T-helper 2 cell treated with Interferon-gamma antibody and Interleukin-4, amounts not matched to agents 100 ng/mL and 5 ng/mL, for 36 hours (primary cell): ENCODE data around the gene MAMDC2. TPM values are rescaled to one million over a fixed set of nuclear protein-coding genes. Genes with fewer than 3 reads are reported as not detected.

Experiments used
- intact Hi-C: fragments of 100-400 bp; cut with micrococcal nuclease; formaldehyde crosslinking; loops from one replicate; pipeline ENCODE4 v1.15.1; 2023
- total RNA-seq: library from RNA; stranded (reverse); gene quantifications from 2 replicates; pipeline ENCODE4 v1.2.3, GENCODE V29; 2022

Gene MAMDC2
- total RNA-seq, 1 donor from 2014 or later: not detected

GRCh38 chr9:70101265-70101664 lies 57.6 kb downstream of the MAMDC2 start:
- intact Hi-C loops: no loop called here

DNA sequence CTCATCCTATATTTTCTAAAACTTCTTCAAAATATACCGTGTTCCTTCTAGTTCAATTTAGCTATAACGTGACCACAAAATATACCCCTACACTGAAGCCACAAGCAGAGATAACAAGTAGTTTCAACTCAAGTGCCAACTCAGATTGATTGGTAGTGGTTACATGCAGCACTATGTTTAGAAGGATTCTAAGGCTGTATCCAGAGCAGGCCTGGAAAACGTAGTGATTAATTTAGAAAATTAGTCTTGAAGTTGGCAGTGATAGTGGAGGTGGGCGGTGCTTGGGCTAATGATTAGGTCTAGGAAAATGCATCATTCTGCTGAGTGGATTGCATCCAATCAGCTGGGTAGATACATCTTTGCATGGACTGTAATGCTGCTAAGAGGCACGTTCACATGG lies 61.5 kb downstream of the MAMDC2 start:
- intact Hi-C loops: no loop called here

DNA sequence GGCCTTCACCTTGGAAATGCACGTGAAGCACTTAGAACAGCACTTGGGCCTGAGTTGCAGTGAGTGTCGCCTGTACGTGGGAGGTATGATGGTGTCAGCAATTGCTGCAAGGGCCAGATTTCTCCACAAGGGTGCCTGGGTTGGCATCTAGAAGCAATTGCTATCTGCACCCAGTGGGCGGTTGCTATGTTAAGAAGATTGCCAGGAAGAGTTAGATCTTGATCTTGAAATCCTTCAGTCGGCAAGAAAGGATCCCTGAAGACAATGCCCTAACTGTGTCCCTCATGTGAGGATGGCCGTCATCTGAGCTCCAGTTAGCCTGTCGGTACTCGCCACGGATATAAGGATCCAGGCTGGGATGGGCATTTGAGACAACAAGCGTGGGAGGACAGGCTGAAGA lies 62.9 kb downstream of the MAMDC2 start:
- intact Hi-C loops: no loop called here

DNA sequence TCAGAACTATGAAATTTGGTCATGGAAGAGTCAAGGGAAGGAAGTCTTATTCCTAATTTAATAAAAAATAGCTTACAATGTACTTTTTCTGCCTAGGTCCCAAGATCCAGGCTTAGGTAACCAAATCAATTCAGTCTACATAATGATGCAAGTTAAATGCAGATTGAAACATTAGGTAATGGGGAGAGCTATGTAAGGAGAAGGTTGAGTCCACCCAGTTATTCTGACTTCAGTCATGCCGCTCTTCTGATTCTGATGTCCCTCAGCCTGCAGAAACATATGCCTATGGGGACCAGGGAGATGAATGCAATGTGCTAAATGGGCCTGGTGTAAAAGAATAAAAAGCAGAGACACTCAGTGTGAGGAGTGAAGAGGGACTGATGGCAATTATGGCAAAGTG lies 63.9 kb downstream of the MAMDC2 start:
- intact Hi-C loops: no loop called here

GRCh38 chr9:70108181-70108580 lies 64.5 kb downstream of the MAMDC2 start:
- intact Hi-C loops: no loop called here

- intact Hi-C loops: loop anchor here (1.0 to 10.0 kb wide), 3 partner anchors 138 to 688 kb away; no protein-coding TSS in a partner anchor
These were observed 66.8 kb downstream of the MAMDC2 start for GRCh38 chr9:70110194-70111041.

GRCh38 chr9:70111042-70111602 lies 67.5 kb downstream of the MAMDC2 start:
- intact Hi-C loops: loop anchor here (1.0 to 10.0 kb wide), 3 partner anchors 139 to 688 kb away; no protein-coding TSS in a partner anchor

DNA sequence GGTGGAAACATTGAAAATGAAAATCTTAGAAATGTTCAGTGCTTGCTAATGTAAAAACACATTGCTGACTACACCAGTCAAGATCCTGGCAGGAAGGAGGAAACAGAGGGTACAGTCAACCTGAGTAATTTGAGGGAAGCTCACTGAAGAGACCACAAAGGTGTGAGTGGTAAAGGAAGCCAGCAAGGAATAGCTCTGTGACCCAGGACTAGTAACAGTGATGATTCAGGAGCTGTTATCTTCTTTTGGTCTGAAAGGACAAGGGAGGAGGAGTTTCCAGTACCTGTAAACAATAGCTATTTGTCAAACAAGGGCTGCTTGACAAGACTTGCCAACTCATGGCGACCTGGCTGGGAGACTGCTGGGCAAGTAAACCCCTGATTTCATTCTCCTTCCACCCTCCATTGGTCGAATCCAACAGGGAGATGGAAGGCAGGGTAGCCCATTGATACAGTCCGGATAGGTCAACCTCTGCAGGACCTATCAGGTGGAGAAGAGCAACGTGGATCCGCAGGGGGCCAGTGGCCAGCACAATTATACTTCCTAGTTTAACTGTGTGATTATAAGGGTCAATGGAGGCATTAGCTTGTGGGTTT lies 68.1 kb downstream of the MAMDC2 start:
- intact Hi-C loops: loop anchor here (1.0 to 10.0 kb wide), 3 partner anchors 139 to 689 kb away; no protein-coding TSS in a partner anchor

DNA sequence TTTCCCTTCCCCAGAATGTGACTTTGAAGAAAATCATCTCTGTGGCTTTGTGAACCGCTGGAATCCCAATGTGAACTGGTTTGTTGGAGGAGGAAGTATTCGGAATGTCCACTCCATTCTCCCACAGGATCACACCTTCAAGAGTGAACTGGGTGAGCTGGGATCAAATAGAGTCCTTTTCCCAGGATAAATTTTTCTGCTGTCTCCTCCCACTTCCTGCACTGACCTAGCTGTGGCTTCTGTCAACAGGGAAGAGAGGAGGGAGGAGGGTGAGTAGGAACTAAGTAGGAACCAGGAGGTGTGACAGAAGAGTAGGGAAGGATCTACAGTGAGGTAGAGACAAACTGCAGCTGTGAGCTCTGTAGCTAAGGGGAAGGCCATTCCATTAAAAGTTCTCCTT lies 69.3 kb downstream of the MAMDC2 start:
- intact Hi-C loops: loop anchor here (10.0 kb wide), 1 partner anchor 492 kb away; no protein-coding TSS in a partner anchor

DNA sequence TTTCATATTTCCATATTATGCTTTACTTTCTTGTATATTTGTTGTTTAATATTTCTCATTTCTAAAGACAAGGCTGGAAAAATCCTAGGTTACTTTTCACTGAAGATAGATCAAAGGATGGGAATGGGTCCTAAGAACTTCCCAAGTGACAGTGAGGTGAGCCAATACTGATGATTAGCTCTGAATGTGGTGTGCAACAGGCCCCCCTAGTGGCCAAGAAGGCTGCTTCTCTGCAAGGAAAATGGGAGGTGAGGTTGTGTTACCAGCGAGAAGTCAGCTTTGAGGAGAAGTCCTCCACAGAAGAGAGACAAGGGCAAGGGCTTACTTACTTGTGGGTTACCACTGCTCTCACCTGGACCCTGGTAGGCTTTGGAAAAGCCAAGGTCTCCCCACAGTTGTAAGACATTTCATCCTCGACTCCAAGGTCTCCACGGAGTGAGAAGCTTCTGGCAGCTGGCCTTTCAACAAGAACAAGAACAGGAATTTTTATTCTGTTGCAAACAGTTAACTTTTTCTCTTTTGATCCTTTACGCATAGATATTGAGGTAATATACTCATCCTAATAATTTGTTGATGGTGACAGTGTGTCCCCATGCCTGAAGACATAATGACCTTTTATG lies 69.9 kb downstream of the MAMDC2 start:
- intact Hi-C loops: loop anchor here (10.0 kb wide), 1 partner anchor 491 kb away; no protein-coding TSS in a partner anchor

DNA sequence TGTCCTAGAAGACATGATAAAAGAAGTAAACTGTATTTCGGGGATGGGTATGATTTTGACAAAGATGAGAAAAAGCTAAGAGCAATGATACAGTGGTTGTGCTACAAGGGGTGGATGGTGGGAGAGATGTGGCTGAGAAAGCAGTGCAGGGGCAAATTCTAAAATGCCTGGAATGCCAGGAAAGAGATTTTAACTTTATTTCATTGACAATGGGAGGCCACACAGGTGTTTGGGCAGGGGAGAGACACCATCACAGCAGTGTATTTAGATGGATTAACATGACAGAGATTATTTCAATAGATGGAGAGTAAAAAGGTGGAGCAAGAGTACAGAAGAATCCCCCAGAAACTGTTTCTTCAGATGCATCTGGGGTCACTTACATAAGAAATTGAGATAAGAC lies 71.2 kb downstream of the MAMDC2 start:
- intact Hi-C loops: loop anchor here (10.0 kb wide), 1 partner anchor 490 kb away; no protein-coding TSS in a partner anchor

GRCh38 chr9:70117835-70118319 lies 74.2 kb downstream of the MAMDC2 start:
- intact Hi-C loops: loop anchor here (10.0 kb wide), 1 partner anchor 487 kb away; no protein-coding TSS in a partner anchor

GRCh38 chr9:70119786-70120185 lies 76.1 kb downstream of the MAMDC2 start:
- intact Hi-C loops: loop anchor here (10.0 kb wide), 1 partner anchor 485 kb away; no protein-coding TSS in a partner anchor

DNA sequence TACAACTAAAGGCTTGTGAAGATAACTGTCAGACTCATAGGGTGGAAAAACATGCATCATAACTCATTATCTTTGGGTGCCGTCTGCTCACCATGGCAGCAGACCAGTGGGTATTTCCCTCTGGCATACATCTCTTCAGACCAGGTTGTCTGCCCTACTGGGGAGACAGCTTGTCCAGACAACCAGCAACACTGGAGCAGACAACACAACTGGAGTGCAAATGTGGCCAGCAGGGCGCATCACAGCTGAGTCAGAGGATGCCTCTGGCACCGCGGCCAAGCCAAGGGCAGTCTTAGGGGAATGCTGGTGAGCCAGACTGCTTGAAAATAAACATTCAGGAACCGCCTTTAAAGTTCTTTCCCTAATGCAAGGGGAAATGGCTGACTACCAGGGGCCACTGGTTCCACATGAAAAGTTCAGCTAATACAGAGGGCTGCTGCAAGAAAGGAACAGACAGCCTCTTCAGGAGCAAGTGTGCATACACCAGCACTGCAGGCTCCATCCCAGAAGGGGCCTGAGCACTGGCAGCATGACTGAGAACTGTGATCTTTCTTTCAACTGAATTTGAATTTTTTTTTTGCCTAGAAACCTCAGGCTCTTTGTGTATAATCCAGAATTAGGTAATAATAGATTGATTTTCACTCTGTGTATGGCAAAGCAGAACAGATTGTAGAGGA lies 77.3 kb downstream of the MAMDC2 start:
- intact Hi-C loops: no loop called here

- intact Hi-C loops: no loop called here
These were observed 78.3 kb downstream of the MAMDC2 start for GRCh38 chr9:70121818-70122436.

- intact Hi-C loops: no loop called here
These were observed 80.0 kb downstream of the MAMDC2 start for GRCh38 chr9:70123695-70124094.

DNA sequence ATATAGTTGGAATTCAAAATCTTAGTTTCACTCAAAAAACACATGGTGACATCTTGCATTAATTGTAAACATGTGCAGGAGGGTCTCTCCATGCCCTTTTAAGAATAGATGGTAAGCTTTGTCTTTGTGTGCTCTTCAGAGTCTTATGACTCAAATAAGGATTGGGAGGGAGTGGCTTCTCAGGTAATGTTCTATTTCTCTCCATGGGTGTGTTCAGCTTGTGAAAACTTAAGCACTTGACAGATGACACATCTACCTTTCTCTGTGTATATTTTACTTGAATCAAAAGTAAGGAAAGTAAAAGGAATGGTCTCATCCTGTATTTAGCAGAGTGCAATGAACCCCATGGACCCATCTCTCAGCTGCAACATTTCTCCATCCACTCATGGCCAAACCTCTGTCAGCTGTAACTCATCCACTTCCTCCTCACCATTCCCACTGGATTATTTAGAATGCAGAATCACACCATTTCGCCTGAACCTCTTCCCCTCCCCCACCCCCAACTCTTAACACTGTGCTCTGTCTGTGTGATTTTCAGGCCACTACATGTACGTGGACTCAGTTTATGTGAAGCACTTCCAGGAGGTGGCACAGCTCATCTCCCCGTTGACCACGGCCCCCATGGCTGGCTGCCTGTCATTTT lies 82.1 kb downstream of the MAMDC2 start:
- intact Hi-C loops: no loop called here

- intact Hi-C loops: no loop called here
These were observed 83.4 kb downstream of the MAMDC2 start for GRCh38 chr9:70127036-70127435.

DNA sequence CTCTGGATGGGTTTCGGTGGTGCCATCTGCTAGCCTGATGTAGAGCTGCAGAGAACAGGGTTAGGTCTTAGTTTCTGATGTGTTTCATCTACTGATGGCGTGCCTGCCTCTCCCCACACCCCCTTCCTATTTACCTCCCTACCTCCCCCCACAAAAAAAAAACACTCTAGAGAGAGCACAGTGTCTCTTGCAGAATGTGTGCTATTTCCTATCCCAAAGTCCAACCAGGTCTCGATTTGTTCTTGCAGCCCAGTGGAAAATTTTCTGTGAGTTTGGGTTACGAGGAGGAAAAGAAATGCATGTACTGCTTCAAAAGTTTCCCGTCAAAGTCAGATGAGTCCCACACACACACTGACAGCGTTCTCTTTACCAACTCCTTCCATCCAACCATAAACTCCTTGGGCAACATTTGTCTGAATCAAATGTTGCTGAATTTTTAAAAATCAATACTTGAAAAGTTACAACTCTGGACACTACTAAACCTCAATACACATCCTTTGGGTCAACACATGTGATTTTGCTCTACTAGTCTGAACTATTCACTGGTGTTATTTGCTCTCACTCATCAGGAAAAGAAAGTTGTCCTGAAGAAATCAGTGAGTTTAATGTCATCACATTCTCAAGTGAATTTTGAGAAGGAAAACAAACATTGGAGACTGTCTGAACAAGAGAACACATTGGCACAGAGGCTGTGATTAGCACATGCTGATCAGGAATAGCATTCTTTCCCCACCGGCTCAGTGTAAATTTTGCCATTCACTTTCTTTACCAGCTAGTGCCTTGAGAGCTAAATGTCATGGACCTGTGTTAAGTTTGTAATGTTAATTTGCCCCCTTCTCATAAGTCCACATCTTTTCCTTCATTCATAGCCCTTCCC lies 84.1 kb downstream of the MAMDC2 start:
- intact Hi-C loops: no loop called here
